HCT116 (cell line): ENCODE data around the gene GLTP. TPM values are rescaled to one million over a fixed set of nuclear protein-coding genes. Genes with fewer than 3 reads are reported as not detected.

Experiments used
- ATAC-seq: fragments of 200-7000 bp; cut with Tn5 transposase; 2 replicates; pipeline ENCODE4 v1.9.1; 2020; ENCODE audit warnings: mild to moderate bottlenecking, moderate library complexity
- BruUV-seq: library from RNA; stranded (reverse); fragments of 400-500 nt; replicated peaks from 2 replicates; lab custom pipeline; 2021; lab: Mats Ljungman, UMichigan
- CTCF ChIA-PET: fragments of 300-600 bp; sonication (Branson Sonifier 250); formaldehyde crosslinking; loops from one replicate; lab custom pipeline; 2021; ENCODE audit warnings: antibody characterized with exemption; lab: Charles Lee
- POLR2A ChIA-PET: fragments of 300-600, 350-600 bp; sonication (Branson Sonifier 250); formaldehyde crosslinking; loops from one replicate; lab custom pipeline; 2021; ENCODE audit warnings: antibody characterized with exemption; lab: Charles Lee
- RAD21 ChIA-PET, 2 experiments: fragments of 300-600 bp; sonication (Branson Sonifier 250); formaldehyde crosslinking; loops; one replicate each; lab custom pipeline; 2023; ENCODE audit warnings: low total read pairs in 2 of 2; ENCODE audit not compliant: uncharacterized antibody in 2 of 2, unreplicated experiment in 2 of 2, low non-redundant PET in 1 of 2; lab: Charles Lee
- DNase-seq: peaks from one replicate; pipeline ENCODE4 v3.0.0-alpha.2; 2010; ENCODE audit warnings: low read depth, low spot score
- H2AFZ ChIP-seq: fragments of 200-600 bp; shearing (Covaris generic), sonication (generic); 2 replicates; pipeline ENCODE4 v1.6.1; 2017; ENCODE audit warnings: low read depth, mixed run types, mixed read lengths, antibody characterized with exemption, low read length; ENCODE audit not compliant: poor library complexity, severe bottlenecking
- H3K27ac ChIP-seq: 2 replicates; pipeline ENCODE4 v1.5.1; 2012; ENCODE audit warnings: low read depth, low read length
- H3K27me3 ChIP-seq: fragments of 200-600 bp; sonication (generic); 2 replicates; pipeline ENCODE4 v1.6.1; 2016; ENCODE audit warnings: mixed run types, low read length, mixed read lengths; ENCODE audit not compliant: insufficient read depth
- H3K36me3 ChIP-seq, 2 experiments: fragments of 200-500 bp in 1 of 2; fragments of 200-600 bp in 1 of 2; sonication (Bioruptor generic) in 1 of 2; sonication (generic) in 1 of 2; 2 replicates each; pipeline versions ENCODE4 v1.5.1 to v1.6.1; 2014 to 2016; ENCODE audit warnings: low read length in 2 of 2, inconsistent platforms in 1 of 2, mixed read lengths in 1 of 2, mixed run types in 1 of 2; ENCODE audit not compliant: insufficient read depth in 2 of 2, control insufficient read depth in 1 of 2
- H3K4me1 ChIP-seq, 2 experiments: fragments of 200-600 bp in 1 of 2; sonication (generic) in 1 of 2; 2 replicates each; pipeline versions ENCODE4 v1.5.1 to v1.6.1; 2012 to 2017; ENCODE audit warnings: low read length in 2 of 2, inconsistent platforms in 1 of 2, mild to moderate bottlenecking in 1 of 2, mixed read lengths in 1 of 2, mixed run types in 1 of 2, moderate library complexity in 1 of 2; ENCODE audit not compliant: insufficient read depth in 2 of 2, control insufficient read depth in 1 of 2
- H3K4me2 ChIP-seq: fragments of 200-600 bp; sonication (generic); 2 replicates; pipeline ENCODE4 v1.6.1; 2017; ENCODE audit warnings: mixed run types, low read length, mixed read lengths
- H3K4me3 ChIP-seq, 2 experiments: fragments of 200-600 bp in 1 of 2; sonication (generic) in 1 of 2; replicated peaks in 1 of 2; 2 replicates each; pipeline ENCODE4 v1.5.1; 2011 to 2016; ENCODE audit warnings: low read length in 2 of 2, control low read depth in 1 of 2, low read depth in 1 of 2, mild to moderate bottlenecking in 1 of 2, mixed read lengths in 1 of 2, mixed run types in 1 of 2
- H3K79me2 ChIP-seq: fragments of 200-600 bp; sonication (generic); 2 replicates; pipeline ENCODE4 v1.6.1; 2017; ENCODE audit warnings: mild to moderate bottlenecking, mixed run types, low read length, moderate library complexity, mixed read lengths; ENCODE audit not compliant: insufficient read depth
- H3K9ac ChIP-seq: fragments of 200-600 bp; sonication (generic); 2 replicates; pipeline ENCODE4 v1.6.1; 2016; ENCODE audit warnings: low read length, mixed read lengths
- H3K9me2 ChIP-seq: fragments of 200-600 bp; sonication (generic), shearing (Covaris generic); 2 replicates; pipeline ENCODE4 v1.6.1; 2017; ENCODE audit warnings: mixed run types, mild to moderate bottlenecking, moderate library complexity; ENCODE audit not compliant: insufficient read depth
- H3K9me3 ChIP-seq, 2 experiments: fragments of 200-500 bp in 1 of 2; fragments of 200-600 bp in 1 of 2; sonication (Bioruptor generic) in 1 of 2; sonication (generic) in 1 of 2; 2 replicates each; pipeline ENCODE4 v1.6.1; 2014 to 2017; ENCODE audit warnings: low read length in 2 of 2, mixed read lengths in 2 of 2, inconsistent platforms in 1 of 2, low read depth in 1 of 2, mild to moderate bottlenecking in 1 of 2, mixed run types in 1 of 2, moderate library complexity in 1 of 2; ENCODE audit not compliant: control insufficient read depth in 1 of 2, insufficient read depth in 1 of 2
- H4K20me1 ChIP-seq: fragments of 200-600 bp; sonication (generic), shearing (Covaris generic); 2 replicates; pipeline ENCODE4 v1.6.1; 2017; ENCODE audit warnings: mixed run types, mild to moderate bottlenecking, moderate library complexity; ENCODE audit not compliant: insufficient read depth
- CBX3 ChIP-seq: IDR thresholded peaks from 2 replicates; pipeline ENCODE4 v1.6.1; 2012; ENCODE audit warnings: low read depth
- EGR1 ChIP-seq: IDR thresholded peaks from 2 replicates; pipeline ENCODE4 v1.6.1; 2012; ENCODE audit warnings: low read depth
- ELF1 ChIP-seq: IDR thresholded peaks from 2 replicates; pipeline ENCODE4 v1.6.1; 2012; ENCODE audit warnings: low read depth, borderline replicate concordance
- EZH2 ChIP-seq: fragments of 200-600 bp; sonication (generic); IDR thresholded peaks from 2 replicates; pipeline ENCODE4 v1.6.1; 2017; ENCODE audit warnings: antibody characterized with exemption, mixed run types
- EZH2phosphoT487 ChIP-seq: fragments of 200-600 bp; IDR thresholded peaks from 2 replicates; pipeline ENCODE4 v1.6.1; 2018; ENCODE audit warnings: antibody characterized with exemption, borderline replicate concordance
- JUND ChIP-seq: IDR thresholded peaks from 2 replicates; pipeline ENCODE4 v1.6.1; 2012
- RAD21 ChIP-seq: IDR thresholded peaks from 2 replicates; pipeline ENCODE4 v1.6.1; 2012; ENCODE audit warnings: low read depth, mild to moderate bottlenecking
- SIN3A ChIP-seq: IDR thresholded peaks from 2 replicates; pipeline ENCODE4 v1.6.1; 2012; ENCODE audit warnings: low read depth
- SRF ChIP-seq: IDR thresholded peaks from 2 replicates; pipeline ENCODE4 v1.6.1; 2012; ENCODE audit warnings: low read depth
- YY1 ChIP-seq: IDR thresholded peaks from 2 replicates; pipeline ENCODE4 v1.6.1; 2011; ENCODE audit warnings: low read length, low read depth, moderate library complexity, mild to moderate bottlenecking; ENCODE audit not compliant: insufficient replicate concordance; ENCODE audit errors: extremely low read depth
- ZFX ChIP-seq: fragments of 450-650 bp; IDR thresholded peaks from 2 replicates; pipeline ENCODE4 v1.6.1; 2017
- intact Hi-C: fragments of 100-400 bp; cut with micrococcal nuclease; formaldehyde crosslinking; loops from 2 replicates; pipeline ENCODE4 v1.10.0; 2022
- total RNA-seq: library from RNA; stranded (reverse); gene quantifications from one replicate; pipeline ENCODE4 v1.2.1, GENCODE V29; 2021; ENCODE audit not compliant: unreplicated experiment
- TF ChIP-seq, protein P1 (sequence below), 3 experiments: fragments of 200-600 bp in 1 of 3; sonication (generic) in 1 of 3; IDR thresholded peaks in 2 of 3; conservative IDR thresholded peaks in 1 of 3; 2 replicates each; pipeline ENCODE4 v1.5.1; 2012 to 2017; ENCODE audit warnings: low read depth in 2 of 3, low read length in 2 of 3, antibody characterized with exemption in 1 of 3, borderline replicate concordance in 1 of 3, control low read depth in 1 of 3, mild to moderate bottlenecking in 1 of 3, mixed read lengths in 1 of 3, mixed run types in 1 of 3, moderate library complexity in 1 of 3; ENCODE audit not compliant: insufficient read depth in 1 of 3
- TF ChIP-seq, protein P2 (sequence below): IDR thresholded peaks from 2 replicates; pipeline ENCODE4 v1.6.1; 2012; ENCODE audit warnings: low read depth

GLTP gene
- total RNA-seq, 1 experiment from 2014 or later: 26.6 TPM

DNA sequence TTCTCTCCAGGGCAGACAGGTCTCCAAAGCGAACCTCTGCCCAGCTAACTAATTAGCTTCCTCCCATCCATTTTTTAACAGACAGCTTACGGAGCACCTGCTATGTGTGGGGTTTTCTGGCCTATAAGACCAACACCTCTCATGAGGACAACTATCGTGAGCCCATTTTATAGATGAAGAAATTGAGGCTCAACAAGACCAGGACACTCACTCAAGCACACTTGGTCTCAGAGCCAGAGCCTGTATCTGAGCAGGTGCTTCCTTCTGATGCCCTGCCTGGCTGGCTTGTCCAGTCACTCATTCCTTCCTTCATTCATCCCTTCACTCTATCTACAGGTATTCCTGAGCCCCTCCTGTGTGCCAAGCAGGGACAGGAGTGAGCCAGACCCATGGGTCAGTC, 53.3 kb downstream of the GLTP start:
- no peak for TF ChIP-seq EZH2phosphoT487
- peaks cover 2 to 16% of the 10 kb centered on the region in 2 experiments; a peak in 3 of 4 replicates for H3K4me1 ChIP-seq
- CTCF ChIA-PET: no interaction called here

DNA sequence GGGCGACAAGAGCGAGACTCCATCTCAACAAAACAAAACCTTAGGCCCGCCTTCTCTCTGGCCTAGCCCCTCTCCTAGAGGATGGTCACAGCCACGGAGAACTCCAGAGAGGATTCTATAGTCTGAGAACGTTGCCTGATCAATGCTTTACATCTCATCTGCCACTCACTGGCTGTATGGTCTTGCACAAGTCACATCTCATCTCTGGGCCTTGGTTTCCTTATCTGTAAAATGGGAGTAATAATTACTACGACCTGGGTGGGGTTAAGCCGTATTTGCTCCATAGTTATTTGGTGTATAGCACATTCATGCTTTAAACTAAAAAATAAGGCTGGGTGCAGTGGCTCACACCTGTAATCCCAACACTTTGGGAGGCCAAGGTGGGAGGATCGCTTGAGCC, 55.6 kb downstream of the GLTP start:
- no peak for DNase-seq
- H3K9ac ChIP-seq: no peak overlapping the region
- no peaks in the 10 kb centered on the region for H3K27me3 ChIP-seq
- POLR2A ChIA-PET: no interaction called here
- no peak overlapping the region for H3K27ac ChIP-seq
- BruUV-seq: no TSS peak
- H3K9me3 ChIP-seq: no peaks in the 10 kb centered on the region
- H3K4me2 ChIP-seq: no peak overlapping the region
- H3K4me3 ChIP-seq: no peak overlapping the region
- H3K79me2 ChIP-seq: no peaks in the 10 kb centered on the region
- TF ChIP-seq YY1 (no peak), CBX3 (no peak), RAD21 (no peak), ELF1 (no peak), SRF (no peak), ZFX (no peak), EGR1 (no peak), EZH2 (no peak), SIN3A (no peak), JUND (no peak)
- TF ChIP-seq, protein P1, sequence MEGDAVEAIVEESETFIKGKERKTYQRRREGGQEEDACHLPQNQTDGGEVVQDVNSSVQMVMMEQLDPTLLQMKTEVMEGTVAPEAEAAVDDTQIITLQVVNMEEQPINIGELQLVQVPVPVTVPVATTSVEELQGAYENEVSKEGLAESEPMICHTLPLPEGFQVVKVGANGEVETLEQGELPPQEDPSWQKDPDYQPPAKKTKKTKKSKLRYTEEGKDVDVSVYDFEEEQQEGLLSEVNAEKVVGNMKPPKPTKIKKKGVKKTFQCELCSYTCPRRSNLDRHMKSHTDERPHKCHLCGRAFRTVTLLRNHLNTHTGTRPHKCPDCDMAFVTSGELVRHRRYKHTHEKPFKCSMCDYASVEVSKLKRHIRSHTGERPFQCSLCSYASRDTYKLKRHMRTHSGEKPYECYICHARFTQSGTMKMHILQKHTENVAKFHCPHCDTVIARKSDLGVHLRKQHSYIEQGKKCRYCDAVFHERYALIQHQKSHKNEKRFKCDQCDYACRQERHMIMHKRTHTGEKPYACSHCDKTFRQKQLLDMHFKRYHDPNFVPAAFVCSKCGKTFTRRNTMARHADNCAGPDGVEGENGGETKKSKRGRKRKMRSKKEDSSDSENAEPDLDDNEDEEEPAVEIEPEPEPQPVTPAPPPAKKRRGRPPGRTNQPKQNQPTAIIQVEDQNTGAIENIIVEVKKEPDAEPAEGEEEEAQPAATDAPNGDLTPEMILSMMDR (IDR thresholded peaks at IDR 0.05 in 2 of 3, conservative IDR thresholded peaks at IDR 0.05 in 1 of 3; ENCODE audit: borderline replicate concordance in 1 of 3, insufficient read depth in 1 of 3, low read depth in 2 of 3, low read length in 2 of 3): no peak
- TF ChIP-seq, protein P2, sequence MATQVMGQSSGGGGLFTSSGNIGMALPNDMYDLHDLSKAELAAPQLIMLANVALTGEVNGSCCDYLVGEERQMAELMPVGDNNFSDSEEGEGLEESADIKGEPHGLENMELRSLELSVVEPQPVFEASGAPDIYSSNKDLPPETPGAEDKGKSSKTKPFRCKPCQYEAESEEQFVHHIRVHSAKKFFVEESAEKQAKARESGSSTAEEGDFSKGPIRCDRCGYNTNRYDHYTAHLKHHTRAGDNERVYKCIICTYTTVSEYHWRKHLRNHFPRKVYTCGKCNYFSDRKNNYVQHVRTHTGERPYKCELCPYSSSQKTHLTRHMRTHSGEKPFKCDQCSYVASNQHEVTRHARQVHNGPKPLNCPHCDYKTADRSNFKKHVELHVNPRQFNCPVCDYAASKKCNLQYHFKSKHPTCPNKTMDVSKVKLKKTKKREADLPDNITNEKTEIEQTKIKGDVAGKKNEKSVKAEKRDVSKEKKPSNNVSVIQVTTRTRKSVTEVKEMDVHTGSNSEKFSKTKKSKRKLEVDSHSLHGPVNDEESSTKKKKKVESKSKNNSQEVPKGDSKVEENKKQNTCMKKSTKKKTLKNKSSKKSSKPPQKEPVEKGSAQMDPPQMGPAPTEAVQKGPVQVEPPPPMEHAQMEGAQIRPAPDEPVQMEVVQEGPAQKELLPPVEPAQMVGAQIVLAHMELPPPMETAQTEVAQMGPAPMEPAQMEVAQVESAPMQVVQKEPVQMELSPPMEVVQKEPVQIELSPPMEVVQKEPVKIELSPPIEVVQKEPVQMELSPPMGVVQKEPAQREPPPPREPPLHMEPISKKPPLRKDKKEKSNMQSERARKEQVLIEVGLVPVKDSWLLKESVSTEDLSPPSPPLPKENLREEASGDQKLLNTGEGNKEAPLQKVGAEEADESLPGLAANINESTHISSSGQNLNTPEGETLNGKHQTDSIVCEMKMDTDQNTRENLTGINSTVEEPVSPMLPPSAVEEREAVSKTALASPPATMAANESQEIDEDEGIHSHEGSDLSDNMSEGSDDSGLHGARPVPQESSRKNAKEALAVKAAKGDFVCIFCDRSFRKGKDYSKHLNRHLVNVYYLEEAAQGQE: no peak
- intact Hi-C loops: no loop called here
- H3K9me2 ChIP-seq: no peaks in the 10 kb centered on the region
- no peak for ATAC-seq
- no peaks in the 10 kb centered on the region for H3K36me3 ChIP-seq
- CTCF ChIA-PET: no interaction called here
- no peak overlapping the region for H2AFZ ChIP-seq
- peaks cover 9 to 30% of the 10 kb centered on the region in 2 experiments; a peak in 3 of 4 replicates for H3K4me1 ChIP-seq
- RAD21 ChIA-PET: no interaction called here
- H4K20me1 ChIP-seq: no peaks in the 10 kb centered on the region

More for the DNA sequence above, 53.3 kb downstream of the GLTP start:
- intact Hi-C loops: no loop called here
- Histone ChIP-seq H3K36me3 (no peaks in the 10 kb centered on the region), H3K79me2 (no peaks in the 10 kb centered on the region), H3K4me3 (no peak overlapping the region), H3K9me3 (no peaks in the 10 kb centered on the region), H3K4me2 (no peak overlapping the region), H3K9ac (no peak overlapping the region), H3K27me3 (no peaks in the 10 kb centered on the region), H3K9me2 (no peaks in the 10 kb centered on the region), H3K27ac (no peak overlapping the region), H4K20me1 (no peaks in the 10 kb centered on the region), H2AFZ (no peak overlapping the region)
- no peak for ATAC-seq
- no TSS peak for BruUV-seq
- DNase-seq: no peak
- RAD21 ChIA-PET: no interaction called here
- POLR2A ChIA-PET: no interaction called here
